ENCODE measurements around the gene CCL8.

DNA sequence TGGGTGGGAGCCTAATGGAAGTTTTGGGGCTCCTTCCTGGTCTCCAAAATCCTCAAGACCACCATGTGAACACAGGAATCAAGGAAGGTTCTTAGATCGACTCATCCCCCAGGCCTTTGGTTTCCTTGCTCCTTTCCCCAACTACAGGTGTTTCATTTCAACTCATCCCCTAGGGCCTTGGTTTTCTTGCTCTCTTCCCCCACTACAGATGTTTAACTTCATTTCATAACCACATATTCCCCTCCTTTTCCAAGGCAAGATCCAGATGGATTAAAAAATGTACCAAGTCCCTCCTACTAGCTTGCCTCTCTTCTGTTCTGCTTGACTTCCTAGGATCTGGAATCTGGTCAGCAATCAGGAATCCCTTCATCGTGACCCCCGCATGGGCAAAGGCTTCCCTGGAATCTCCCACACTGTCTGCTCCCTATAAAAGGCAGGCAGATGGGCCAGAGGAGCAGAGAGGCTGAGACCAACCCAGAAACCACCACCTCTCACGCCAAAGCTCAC, 33.9 kb upstream of the CCL8 start, which contains the start of gene CCL11:
- TF ChIP-seq OSR1 (CRISPR knock-in tag; IDR thresholded peaks at IDR 0.05), result no peak
- TF ChIP-seq ZFP30 (CRISPR knock-in tag; IDR thresholded peaks at IDR 0.05), result no peak
- TF ChIP-seq, protein P1, sequence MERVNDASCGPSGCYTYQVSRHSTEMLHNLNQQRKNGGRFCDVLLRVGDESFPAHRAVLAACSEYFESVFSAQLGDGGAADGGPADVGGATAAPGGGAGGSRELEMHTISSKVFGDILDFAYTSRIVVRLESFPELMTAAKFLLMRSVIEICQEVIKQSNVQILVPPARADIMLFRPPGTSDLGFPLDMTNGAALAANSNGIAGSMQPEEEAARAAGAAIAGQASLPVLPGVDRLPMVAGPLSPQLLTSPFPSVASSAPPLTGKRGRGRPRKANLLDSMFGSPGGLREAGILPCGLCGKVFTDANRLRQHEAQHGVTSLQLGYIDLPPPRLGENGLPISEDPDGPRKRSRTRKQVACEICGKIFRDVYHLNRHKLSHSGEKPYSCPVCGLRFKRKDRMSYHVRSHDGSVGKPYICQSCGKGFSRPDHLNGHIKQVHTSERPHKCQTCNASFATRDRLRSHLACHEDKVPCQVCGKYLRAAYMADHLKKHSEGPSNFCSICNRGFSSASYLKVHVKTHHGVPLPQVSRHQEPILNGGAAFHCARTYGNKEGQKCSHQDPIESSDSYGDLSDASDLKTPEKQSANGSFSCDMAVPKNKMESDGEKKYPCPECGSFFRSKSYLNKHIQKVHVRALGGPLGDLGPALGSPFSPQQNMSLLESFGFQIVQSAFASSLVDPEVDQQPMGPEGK (CRISPR knock-in tag; IDR thresholded peaks at IDR 0.05; ENCODE audit: borderline replicate concordance), result no peak
- TF ChIP-seq ARNTL (CRISPR knock-in tag; IDR thresholded peaks at IDR 0.05; ENCODE audit: borderline replicate concordance, low read depth), result no peak
- TF ChIP-seq, protein P2, sequence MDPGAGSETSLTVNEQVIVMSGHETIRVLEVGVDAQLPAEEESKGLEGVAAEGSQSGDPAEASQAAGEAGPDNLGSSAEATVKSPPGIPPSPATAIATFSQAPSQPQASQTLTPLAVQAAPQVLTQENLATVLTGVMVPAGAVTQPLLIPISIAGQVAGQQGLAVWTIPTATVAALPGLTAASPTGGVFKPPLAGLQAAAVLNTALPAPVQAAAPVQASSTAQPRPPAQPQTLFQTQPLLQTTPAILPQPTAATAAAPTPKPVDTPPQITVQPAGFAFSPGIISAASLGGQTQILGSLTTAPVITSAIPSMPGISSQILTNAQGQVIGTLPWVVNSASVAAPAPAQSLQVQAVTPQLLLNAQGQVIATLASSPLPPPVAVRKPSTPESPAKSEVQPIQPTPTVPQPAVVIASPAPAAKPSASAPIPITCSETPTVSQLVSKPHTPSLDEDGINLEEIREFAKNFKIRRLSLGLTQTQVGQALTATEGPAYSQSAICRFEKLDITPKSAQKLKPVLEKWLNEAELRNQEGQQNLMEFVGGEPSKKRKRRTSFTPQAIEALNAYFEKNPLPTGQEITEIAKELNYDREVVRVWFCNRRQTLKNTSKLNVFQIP (CRISPR knock-in tag; IDR thresholded peaks at IDR 0.05; ENCODE audit: borderline replicate concordance, low read depth), result no peak
- no peak for TF ChIP-seq ZNF70 (CRISPR knock-in tag; IDR thresholded peaks at IDR 0.05)
- TF ChIP-seq RARB (CRISPR knock-in tag; IDR thresholded peaks at IDR 0.05), result no peak
- TF ChIP-seq, protein P3, sequence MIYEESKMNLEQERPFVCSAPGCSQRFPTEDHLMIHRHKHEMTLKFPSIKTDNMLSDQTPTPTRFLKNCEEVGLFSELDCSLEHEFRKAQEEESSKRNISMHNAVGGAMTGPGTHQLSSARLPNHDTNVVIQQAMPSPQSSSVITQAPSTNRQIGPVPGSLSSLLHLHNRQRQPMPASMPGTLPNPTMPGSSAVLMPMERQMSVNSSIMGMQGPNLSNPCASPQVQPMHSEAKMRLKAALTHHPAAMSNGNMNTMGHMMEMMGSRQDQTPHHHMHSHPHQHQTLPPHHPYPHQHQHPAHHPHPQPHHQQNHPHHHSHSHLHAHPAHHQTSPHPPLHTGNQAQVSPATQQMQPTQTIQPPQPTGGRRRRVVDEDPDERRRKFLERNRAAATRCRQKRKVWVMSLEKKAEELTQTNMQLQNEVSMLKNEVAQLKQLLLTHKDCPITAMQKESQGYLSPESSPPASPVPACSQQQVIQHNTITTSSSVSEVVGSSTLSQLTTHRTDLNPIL (CRISPR knock-in tag; IDR thresholded peaks at IDR 0.05; ENCODE audit: low read depth), result no peak
- no peak for TF ChIP-seq BACH2 (CRISPR knock-in tag; IDR thresholded peaks at IDR 0.05; ENCODE audit: borderline replicate concordance)
- no peak for TF ChIP-seq ZFP3 (CRISPR knock-in tag; IDR thresholded peaks at IDR 0.05)
